GM13976 (cell line): ENCODE measurements around the gene CD302.

Source experiments
- DNase-seq: peaks from one replicate; pipeline ENCODE4 v3.0.0; 2012; ENCODE audit warnings: low spot score
- CTCF ChIP-seq: IDR thresholded peaks from 2 replicates; pipeline ENCODE4 v1.5.1; 2012; ENCODE audit warnings: borderline replicate concordance, mild to moderate bottlenecking; ENCODE audit not compliant: insufficient read depth; ENCODE audit errors: extremely low read depth, missing control alignments, control extremely low read depth
- in situ Hi-C: fragments of 300-500 bp; cut with MboI; formaldehyde crosslinking; loops from one replicate; pipeline ENCODE4 v1.12.0; 2022; ENCODE audit warnings: low sequenced_read_pairs, mixed read lengths, inconsistent platforms; ENCODE audit not compliant: unreplicated experiment

The CD302 gene

GRCh38 chr2:159807183-159808031 is 9.4 kb upstream of the CD302 start:
- TF ChIP-seq CTCF, result peak; percentile 57
- no peak for DNase-seq
- in situ Hi-C loops, result loop anchor here (25.0 kb wide), 1 partner anchor 895 kb away; no protein-coding TSS in a partner anchor

- in situ Hi-C loops, result loop anchor here (25.0 kb wide), 1 partner anchor 893 kb away; no protein-coding TSS in a partner anchor
- DNase-seq, result no peak
- TF ChIP-seq CTCF, result no peak
Measured at GRCh38 chr2:159804941-159805340, 6.9 kb upstream of the CD302 start.

DNA sequence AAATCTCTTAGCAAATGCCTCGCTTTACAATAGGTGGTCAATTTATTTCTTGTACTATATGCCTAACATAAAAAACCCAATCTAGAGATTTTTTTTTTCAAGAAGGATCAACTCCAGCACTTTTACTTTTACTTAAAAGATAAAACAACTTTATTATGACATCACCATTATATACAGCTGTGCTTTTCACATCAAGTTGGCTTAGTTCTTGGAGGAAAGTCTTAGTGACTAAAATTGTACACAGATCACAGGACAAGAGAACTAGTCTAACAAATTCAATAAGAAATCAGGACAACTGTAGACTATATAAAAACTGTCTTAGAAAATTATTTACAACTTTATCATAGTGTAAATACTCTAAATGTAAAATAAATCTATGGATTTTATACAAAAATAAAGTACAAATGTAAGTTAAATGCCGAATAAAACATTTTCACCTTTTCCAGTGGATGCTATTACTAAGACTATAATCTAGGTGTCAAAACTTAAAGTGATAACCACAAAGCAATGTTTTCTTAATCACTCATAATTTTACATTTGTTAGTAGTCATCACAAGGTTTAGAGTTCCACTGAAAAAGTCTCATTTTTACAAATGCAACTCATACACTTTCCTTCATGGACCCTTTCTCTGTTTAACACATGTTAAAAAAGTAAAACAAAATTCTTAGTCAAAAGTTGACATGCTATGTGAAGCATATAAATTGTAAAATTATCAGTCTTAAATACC is 5.4 kb upstream of the CD302 start:
- in situ Hi-C loops, result loop anchor here (25.0 kb wide), 1 partner anchor 891 kb away; no protein-coding TSS in a partner anchor
- no peak for TF ChIP-seq CTCF
- no peak for DNase-seq

DNA sequence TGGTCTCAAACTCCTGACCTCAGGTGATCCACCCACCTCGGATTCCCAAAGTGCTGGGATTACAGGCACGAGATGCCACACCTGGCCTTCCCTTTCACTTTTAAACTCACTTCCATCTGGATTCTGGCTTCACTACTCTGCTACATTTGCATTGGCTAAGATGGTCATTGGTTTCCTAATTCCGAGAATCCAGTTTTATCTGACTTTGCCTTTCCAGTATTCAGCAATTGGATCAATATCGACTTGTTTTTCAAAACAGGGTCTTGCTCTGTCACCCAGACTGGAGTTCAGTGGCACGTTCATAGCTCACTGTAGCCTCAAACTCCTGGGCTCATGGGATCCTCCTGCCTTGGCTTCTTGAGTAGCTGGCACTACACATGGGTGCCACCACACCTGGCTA is 4.7 kb upstream of the CD302 start:
- TF ChIP-seq CTCF, result no peak
- DNase-seq, result no peak
- in situ Hi-C loops, result loop anchor here (25.0 kb wide), 1 partner anchor 890 kb away; no protein-coding TSS in a partner anchor

- TF ChIP-seq CTCF, result no peak
- in situ Hi-C loops, result loop anchor here (25.0 kb wide), 1 partner anchor 888 kb away; no protein-coding TSS in a partner anchor
- no peak for DNase-seq
Measured at GRCh38 chr2:159799833-159800232, 1.8 kb upstream of the CD302 start.

- in situ Hi-C loops, result no loop called here
- DNase-seq, result no peak
Measured at GRCh38 chr2:159798376-159798725, 343 bp upstream of the CD302 start.

More at GRCh38 chr2:159798376-159798725, 343 bp upstream of the CD302 start:
- TF ChIP-seq CTCF, result no peak
